ENCODE data around the gene LZTR1. TPM values are rescaled to one million over a fixed set of nuclear protein-coding genes. Genes with fewer than 3 reads are reported as not detected.

Gene LZTR1
- total and polyA plus RNA-seq, 2 donors (not counting 3 experiments of a cell fraction or from before 2014, with no cell fraction given) = 56.6 to 86.8 TPM

- intact Hi-C loops (cut with micrococcal nuclease) (no loop called here), dilution Hi-C loops (cut with MboI; ENCODE audit: extremely low pct_ligation_motif_present, low sequenced_read_pairs) (no loop called here)
- no peak for TF ChIP-seq POLR2AphosphoS5 (IDR thresholded peaks at IDR 0.05; ENCODE audit: insufficient read depth, low read depth, low read length)
- no peak for TF ChIP-seq FOS (IDR thresholded peaks at IDR 0.05; ENCODE audit: borderline replicate concordance, insufficient read depth, low read length)
- no peaks in the 10 kb centered on the region for H3K79me2 ChIP-seq (ENCODE audit: control insufficient read depth, insufficient read depth, low read length)
- POLR2A ChIA-PET = no interaction called here
- H3K4me3 ChIP-seq (replicated peaks in 1 of 3; ENCODE audit: insufficient read depth in 1 of 3, low read depth in 1 of 3, low read length in 3 of 3) = no peak overlapping the region
- BruUV-seq (replicated peaks) = no TSS peak
- no peaks in the 10 kb centered on the region for H3K36me3 ChIP-seq (ENCODE audit: control insufficient read depth in 2 of 2, extremely low read depth in 1 of 2, insufficient read depth in 2 of 2, low read length in 2 of 2)
- no peaks in the 10 kb centered on the region for H3K9me1 ChIP-seq (replicated peaks; ENCODE audit: control insufficient read depth, extremely low read depth, insufficient read depth, low read length)
- DNase-seq (ENCODE audit: low read depth, low spot score) (no peak), FAIRE-seq (no peak)
- H3K9me3 ChIP-seq (replicated peaks; ENCODE audit: control insufficient read depth, insufficient read depth, low read length) = no peaks in the 10 kb centered on the region
- H3K27me3 ChIP-seq (ENCODE audit: control insufficient read depth in 2 of 2, insufficient read depth in 2 of 2, low read length in 2 of 2) = no peaks in the 10 kb centered on the region
- CTCF ChIA-PET = no interaction called here
- H3K4me1 ChIP-seq (ENCODE audit: control insufficient read depth, extremely low read depth, insufficient read depth, low read length) = no peaks in the 10 kb centered on the region
- H3K9ac ChIP-seq (replicated peaks; ENCODE audit: extremely low read depth, insufficient read depth, low read length) = no peak overlapping the region
- H3K4me2 ChIP-seq (ENCODE audit: insufficient read depth, low read length) = no peak overlapping the region
- no peaks in the 10 kb centered on the region for H4K20me1 ChIP-seq (replicated peaks; ENCODE audit: control insufficient read depth, extremely low read depth, insufficient read depth, low read length)
- no peak overlapping the region for H3K27ac ChIP-seq (ENCODE audit: insufficient read depth, low read depth, low read length)
- H2AFZ ChIP-seq (ENCODE audit: low read depth, low read length) = no peak overlapping the region
These were observed 43.2 kb downstream of the LZTR1 start for GRCh38 chr22:21025266-21025665.

DNA sequence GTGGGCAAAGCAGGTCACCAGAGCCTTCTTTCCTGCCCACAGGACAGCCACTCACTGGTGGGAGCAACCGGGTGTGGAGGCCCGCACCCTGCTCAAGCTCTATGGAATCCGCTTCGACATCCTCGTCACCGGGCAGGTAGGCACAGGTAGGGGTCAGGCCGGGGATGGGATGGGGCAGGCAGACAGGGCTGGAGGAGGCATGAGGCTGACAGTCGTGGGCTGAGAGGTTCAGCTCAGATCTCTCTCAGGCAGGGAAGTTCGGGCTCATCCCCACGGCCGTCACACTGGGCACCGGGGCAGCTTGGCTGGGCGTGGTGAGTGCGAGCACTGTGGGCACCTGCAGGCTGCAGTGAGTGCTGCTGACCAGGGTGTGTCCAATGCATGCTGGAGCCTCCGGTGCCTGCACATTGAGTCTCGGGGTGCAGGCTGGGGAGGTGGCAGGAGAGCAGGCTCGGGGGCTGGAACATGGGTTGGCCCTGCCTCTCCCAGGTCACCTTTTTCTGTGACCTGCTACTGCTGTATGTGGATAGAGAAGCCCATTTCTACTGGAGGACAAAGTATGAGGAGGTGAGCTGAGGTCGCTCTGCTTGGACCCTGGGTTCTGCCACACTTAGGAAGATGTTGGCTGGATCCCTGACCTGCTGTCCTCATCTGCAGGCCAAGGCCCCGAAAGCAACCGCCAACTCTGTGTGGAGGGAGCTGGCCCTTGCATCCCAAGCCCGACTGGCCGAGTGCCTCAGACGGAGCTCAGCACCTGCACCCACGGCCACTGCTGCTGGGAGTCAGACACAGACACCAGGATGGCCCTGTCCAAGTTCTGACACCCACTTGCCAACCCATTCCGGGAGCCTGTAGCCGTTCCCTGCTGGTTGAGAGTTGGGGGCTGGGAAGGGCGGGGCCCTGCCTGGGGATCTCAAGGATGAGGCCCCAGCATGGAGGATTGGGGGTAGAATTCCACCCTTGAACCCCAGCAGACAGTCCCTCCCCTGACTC lies 44.0 kb downstream of the LZTR1 start:
- Histone ChIP-seq H3K4me1 (ENCODE audit: control insufficient read depth, extremely low read depth, insufficient read depth, low read length) (no peaks in the 10 kb centered on the region), H3K9ac (replicated peaks; ENCODE audit: extremely low read depth, insufficient read depth, low read length) (no peak overlapping the region), H3K36me3 (ENCODE audit: control insufficient read depth in 2 of 2, extremely low read depth in 1 of 2, insufficient read depth in 2 of 2, low read length in 2 of 2) (no peaks in the 10 kb centered on the region), H3K27ac (ENCODE audit: insufficient read depth, low read depth, low read length) (no peak overlapping the region), H3K4me3 (replicated peaks in 1 of 3; ENCODE audit: insufficient read depth in 1 of 3, low read depth in 1 of 3, low read length in 3 of 3) (no peak overlapping the region), H3K27me3 (ENCODE audit: control insufficient read depth in 2 of 2, insufficient read depth in 2 of 2, low read length in 2 of 2) (peaks cover 0 to 2% of the 10 kb centered on the region in 2 experiments), H4K20me1 (replicated peaks; ENCODE audit: control insufficient read depth, extremely low read depth, insufficient read depth, low read length) (no peaks in the 10 kb centered on the region), H2AFZ (ENCODE audit: low read depth, low read length) (no peak overlapping the region), H3K9me1 (replicated peaks; ENCODE audit: control insufficient read depth, extremely low read depth, insufficient read depth, low read length) (no peaks in the 10 kb centered on the region), H3K4me2 (ENCODE audit: insufficient read depth, low read length) (no peak overlapping the region), H3K79me2 (ENCODE audit: control insufficient read depth, insufficient read depth, low read length) (no peaks in the 10 kb centered on the region), H3K9me3 (replicated peaks; ENCODE audit: control insufficient read depth, insufficient read depth, low read length) (no peaks in the 10 kb centered on the region)
- ChIA-PET POLR2A (no interaction called here), CTCF (no interaction called here)
- intact Hi-C loops (cut with micrococcal nuclease) = no loop called here
- FAIRE-seq (no peak), DNase-seq (ENCODE audit: low read depth, low spot score) (no peak)
- TF ChIP-seq POLR2AphosphoS5 (IDR thresholded peaks at IDR 0.05; ENCODE audit: insufficient read depth, low read depth, low read length) = no peak
- no peak for TF ChIP-seq CTCF (IDR thresholded peaks at IDR 0.05; ENCODE audit: extremely low read depth in 1 of 2, insufficient read depth in 1 of 2, low read depth in 1 of 2, low read length in 2 of 2)
- no peak for TF ChIP-seq MYC (IDR thresholded peaks at IDR 0.05; ENCODE audit: low read depth, low read length)
- TF ChIP-seq FOS (IDR thresholded peaks at IDR 0.05; ENCODE audit: borderline replicate concordance, insufficient read depth, low read length) = no peak
- TF ChIP-seq EZH2 (IDR thresholded peaks at IDR 0.05; ENCODE audit: borderline replicate concordance, low read depth, low read length, severe bottlenecking) = no peak
- BruUV-seq (replicated peaks) = no TSS peak
- dilution Hi-C loops (cut with MboI; ENCODE audit: extremely low pct_ligation_motif_present, low sequenced_read_pairs) = no loop called here

Data from endothelial cell of umbilical vein (primary cell).